Fibroblast of gingiva (primary cell): ENCODE measurements around the gene ZNF814.
A peak's percentile ranks its signal among the peaks of the same experiment; 100 is the strongest.
"Not testable (repeated sequence)": the region's sequence is repeated elsewhere in the genome, so short reads cannot be mapped to it uniquely, and the experiment has no call there.

Experiments used
- DNase-seq: peaks from one replicate; pipeline ENCODE4 v3.0.0-alpha.2; 2011; ENCODE audit warnings: low read depth

Gene ZNF814

GRCh38 chr19:57888560-57889231, at the start of gene ZNF814:
Gene ZNF814 (minus strand): TSS chr19:57889037. CDS start chr19:57888802, 235 bp downstream.
- peak; percentile 81 for DNase-seq

DNA sequence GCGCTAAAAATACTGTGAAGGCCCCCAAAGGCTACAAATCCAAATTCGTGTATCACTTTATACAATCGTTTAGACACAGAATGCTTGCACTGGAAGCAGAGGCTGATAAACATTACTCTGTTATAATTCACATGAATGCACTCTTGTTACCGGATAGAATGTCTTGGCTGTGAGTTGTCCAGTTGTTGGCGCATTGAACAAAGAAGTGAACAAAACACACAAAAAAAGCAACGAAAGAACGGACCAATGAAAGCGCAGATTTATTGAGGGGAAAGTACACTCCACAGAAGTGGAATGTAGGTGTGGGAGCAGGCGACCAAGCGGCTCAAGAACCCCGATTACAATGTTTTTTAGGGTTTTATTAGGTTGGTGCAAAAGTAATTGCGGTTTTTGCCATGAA, 46.9 kb upstream of the ZNF814 start:
- DNase-seq, result no peak

- DNase-seq, result peak; percentile 76
Observed at GRCh38 chr19:57934820-57935665, 46.2 kb upstream of the ZNF814 start, which contains the start of gene ZNF418. Gene ZNF418 (minus strand): TSS chr19:57935402. CDS start chr19:57933822, 1,580 bp downstream.

GRCh38 chr19:57927587-57927986, 38.8 kb upstream of the ZNF814 start:
- DNase-seq, result no peak

DNA sequence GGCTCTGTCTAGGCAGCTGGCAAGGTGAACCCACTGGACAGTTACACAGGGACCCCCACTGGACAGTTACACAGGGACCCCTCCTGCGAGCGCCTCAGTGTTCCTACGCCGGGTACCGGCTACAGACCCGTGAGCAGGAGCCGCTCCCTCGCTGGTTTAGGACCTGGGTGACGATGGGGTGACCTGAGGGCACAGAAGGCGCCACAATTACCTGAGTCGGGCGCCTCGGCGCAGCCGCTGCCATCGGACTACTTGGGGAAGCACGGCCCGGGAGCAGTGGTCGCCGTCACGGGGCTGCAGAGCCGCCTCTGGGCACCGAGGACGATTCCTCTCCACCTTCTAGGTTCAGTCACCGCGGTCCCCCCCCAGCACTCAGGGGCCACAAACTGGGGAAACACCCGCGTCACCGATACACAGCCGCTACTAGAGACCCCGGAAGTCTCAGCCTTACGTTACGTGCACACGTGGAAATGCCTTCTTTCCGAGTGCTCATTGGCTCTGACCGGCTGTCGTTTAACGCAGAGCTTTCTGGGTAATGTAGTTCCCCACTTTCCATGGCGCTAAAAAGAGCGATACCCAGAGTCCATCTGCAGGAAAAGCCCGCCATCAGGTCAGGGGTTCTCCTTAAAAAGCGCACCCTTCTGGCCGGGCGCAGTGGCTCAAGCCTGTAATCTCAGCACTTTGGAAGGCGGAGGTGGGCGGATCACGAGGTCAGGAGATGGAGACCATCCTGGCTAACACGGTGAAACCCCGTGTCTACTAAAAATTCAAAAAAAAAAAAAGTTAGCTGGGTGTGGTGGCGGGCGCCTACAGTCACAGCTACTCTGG, 27.5 kb upstream of the ZNF814 start, which contains the start of gene ZNF417:
ZNF417 (minus strand) TSS at position 425 of the 828 bp plus-strand sequence; CDS start at position 244, 181 bp downstream.
- peak; percentile 92 for DNase-seq

DNA sequence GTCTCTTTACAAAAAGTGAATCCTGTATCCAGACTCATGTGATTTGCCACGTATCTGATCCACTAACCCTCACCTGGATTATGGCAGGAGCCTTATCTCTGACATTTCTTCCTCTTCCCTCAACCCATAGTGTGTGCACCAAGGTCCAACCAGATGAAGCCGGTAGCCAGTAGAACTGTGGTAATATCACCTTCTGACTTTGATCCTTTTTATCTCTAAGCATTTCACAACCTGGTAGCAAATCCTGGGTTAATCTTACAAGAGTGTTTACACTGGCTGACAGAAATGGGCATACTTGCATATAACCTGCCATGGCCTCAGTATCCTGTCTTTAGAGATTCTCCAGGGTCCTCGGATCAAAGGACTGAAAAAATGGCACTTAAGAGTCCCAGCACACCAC, 25.7 kb upstream of the ZNF814 start:
- no peak for DNase-seq

DNA sequence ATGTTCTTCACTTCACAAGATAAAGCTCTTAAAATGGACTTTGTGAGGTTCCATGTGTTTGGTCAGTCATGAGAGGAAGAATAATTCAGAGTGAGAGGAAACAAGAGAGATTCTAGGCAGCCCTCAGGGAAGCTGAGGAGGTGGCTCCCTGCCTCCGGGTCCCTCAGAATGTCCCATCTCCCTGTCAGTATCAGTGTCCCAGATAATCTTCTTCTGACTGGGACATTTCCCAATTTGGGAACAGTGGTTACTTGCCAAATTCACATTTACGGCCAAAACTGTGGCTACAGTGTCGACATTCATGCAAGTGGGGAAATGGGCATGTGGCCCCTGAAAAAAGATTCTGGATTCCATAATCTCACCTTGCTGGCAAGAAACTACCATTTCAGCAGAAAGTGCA, 18.6 kb upstream of the ZNF814 start:
- DNase-seq, result no peak

DNA sequence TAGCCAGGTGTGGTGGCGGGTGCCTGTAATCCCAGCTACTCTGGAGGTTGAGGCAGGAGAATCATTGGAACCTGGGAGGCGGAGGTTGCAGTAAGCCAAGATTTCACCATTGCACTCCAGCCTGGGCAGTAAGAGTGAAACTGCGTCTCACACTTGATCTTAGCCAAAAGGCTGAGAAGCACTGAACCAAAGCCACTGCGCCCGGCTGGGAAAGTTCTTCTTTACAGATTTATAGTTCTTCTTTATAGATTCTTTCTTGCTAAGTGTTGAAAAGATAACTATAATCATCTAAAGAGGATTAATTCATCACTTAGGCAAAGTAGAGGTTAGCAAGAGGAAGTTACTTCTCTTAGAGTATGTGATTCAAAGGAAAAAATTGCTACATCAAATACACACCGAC, 16.4 kb upstream of the ZNF814 start:
- no peak for DNase-seq

GRCh38 chr19:57903618-57904184, 14.9 kb upstream of the ZNF814 start:
- DNase-seq, result no peak

GRCh38 chr19:57900311-57900710, 11.5 kb upstream of the ZNF814 start:
- no peak for DNase-seq

DNA sequence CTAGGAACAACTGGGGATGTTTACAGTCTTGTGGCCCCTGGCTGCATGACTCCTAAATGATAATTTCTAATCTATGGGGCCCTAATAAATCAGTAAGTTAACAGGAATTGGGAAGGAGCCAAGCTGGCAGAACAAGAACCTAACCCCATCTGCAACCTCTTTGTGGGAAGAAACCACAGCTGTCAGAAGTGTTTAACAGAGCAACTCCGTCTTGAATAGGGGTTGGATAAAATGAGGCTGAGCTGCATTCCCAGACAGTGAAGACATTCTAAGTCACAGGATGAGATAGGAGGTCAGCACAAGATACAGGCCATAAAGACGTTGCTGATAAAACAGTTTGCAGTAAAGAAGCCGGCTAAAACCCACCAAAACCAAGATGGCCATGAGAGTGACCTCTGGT, 1.9 kb upstream of the ZNF814 start:
- DNase-seq, result not testable (repeated sequence)

- DNase-seq, result no peak
Observed at GRCh38 chr19:57888107-57888559, 704 bp downstream of the ZNF814 start.

- no peak for DNase-seq
Observed at GRCh38 chr19:57887195-57887941, 1.5 kb downstream of the ZNF814 start.

DNA sequence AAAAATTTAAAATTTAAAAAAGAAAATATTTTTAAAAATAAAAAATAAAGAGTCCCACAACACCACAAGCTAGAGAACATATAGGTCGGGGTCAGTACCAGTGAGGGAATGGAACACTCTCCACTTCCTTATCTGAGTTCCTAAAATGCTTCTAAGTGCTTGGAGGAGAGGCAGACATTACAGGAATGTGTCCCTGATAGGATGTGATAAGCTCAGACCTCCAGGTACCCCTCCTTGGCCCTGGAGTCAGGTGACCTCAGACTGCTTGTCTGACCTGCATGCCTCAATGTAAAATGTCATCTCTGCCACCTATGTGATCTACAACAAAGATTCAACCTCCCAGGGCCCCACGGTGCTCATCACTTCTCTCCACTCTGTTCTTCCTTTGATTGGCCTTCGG, 2.8 kb downstream of the ZNF814 start:
- DNase-seq, result no peak

DNA sequence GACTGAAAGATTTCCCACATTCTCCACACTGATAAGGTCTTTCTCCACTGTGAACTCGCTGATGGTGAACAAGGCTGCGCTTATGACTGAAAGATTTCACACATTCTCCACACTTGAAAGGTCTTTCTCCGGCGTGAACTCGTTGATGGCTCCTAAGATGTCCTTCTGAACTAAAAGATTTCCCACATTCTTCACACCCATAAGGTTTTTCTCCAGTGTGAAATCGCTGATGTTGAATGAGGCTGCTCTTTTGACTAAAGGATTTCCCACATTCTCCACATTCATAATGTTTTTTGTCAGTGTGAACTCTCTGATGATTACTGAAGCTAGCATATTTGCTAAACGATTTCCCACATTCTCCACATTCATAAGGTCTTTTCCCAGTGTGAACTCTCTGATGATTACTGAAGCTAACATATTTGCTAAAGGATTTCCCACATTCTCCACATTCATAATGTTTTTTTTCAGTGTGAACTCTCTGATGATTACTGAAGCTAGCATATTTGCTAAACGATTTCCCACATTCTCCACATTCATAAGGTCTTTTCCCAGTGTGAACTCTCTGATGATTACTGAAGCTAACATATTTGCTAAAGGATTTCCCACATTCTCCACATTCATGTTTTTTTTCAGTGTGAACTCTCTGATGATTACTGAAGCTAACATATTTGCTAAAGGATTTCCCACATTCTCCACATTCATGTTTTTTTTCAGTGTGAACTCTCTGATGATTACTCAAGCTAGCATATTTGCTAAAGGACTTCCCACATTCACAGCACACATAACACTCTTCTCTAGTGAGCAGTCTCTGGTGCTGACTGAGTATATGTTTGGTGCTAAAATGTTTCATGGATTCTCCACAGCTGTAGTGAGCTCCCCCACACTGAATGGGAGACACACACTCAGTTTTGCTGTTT, 14.7 kb downstream of the ZNF814 start:
- DNase-seq, result not testable (repeated sequence)

DNA sequence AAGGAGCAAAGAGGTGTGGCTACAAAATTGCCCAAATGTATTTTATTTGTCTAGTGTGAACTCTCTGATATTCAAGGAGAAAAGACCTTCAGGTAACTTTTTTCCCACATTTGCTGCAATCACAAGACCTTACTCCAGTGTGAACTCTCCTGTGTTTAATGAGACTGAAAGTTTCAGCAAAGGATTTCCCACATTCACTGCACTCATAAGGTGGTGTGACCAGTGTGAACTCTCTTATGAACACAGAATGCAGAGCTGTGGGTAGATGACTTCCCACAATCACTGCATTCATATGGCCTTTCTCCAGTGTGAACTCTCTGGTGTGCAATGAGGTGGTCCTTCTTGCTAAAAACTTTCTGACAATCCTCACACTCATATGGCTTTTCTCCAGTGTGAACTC, 16.4 kb downstream of the ZNF814 start:
- DNase-seq, result no peak

GRCh38 chr19:57870225-57870624, 18.6 kb downstream of the ZNF814 start:
- no peak for DNase-seq

DNA sequence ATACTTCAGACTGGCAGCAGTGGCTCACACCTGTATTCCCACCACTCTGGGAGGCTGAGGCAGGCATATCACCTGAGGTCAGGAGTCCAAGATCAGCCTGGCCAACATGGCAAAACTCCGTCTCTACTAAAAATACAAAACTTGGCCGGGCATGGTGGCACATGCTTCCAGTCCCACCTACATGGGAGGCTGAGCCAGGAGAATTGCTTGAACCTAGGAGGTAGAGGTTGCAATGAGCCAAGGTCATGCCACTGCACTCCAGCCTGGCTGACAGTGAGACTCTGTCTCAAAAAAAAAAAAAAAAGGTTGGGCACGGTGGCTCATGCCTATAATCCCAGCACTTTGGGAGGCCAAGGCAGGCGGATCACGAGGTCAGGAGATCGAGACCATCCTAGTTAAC, 19.2 kb downstream of the ZNF814 start:
- not testable (repeated sequence) for DNase-seq

GRCh38 chr19:57867868-57868492, 20.9 kb downstream of the ZNF814 start:
- DNase-seq, result no peak
